ENCODE measurements around the gene NDST1. TPM values are rescaled to one million over a fixed set of nuclear protein-coding genes. Genes with fewer than 3 reads are reported as not detected.

The NDST1 gene
- total and polyA plus RNA-seq, 3 experiments from 2014 or later = 0.13 to 2.8 (median 1.9) TPM

DNA sequence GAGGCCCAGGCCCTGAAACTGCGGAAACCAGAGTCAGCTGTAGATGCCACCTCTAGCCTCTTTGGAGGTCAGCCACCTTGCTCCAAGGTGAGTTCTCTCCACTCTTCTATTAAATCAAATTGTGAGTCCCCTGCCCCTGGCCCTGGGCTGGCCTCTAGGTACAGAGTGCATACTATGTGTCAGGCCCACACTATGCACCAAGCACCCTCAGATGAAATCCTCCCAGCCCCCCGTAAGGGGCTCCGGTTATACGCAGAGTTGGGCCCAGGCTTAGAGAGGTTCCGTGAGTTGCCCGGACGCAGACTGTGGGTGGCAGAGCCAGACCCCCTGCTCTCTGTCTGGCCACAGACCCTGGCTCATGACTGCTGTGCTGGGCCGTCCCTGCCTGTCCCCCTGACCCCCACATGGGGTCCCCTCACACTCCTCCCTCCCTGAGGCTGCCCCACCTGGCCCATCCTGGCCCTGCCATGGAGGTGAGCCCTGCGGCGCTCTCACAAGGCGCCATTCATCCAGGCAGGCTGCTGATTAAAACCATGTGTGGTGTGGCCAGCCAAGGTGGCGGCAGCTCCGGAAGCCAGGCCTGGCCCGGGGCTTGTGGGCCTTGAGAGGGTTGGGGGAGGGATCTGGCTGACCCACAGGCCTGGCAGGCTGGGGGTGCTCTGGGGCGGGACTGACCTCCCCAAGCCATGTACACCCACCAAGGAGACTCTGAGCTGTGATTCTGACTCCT lies 67.1 kb downstream of the NDST1 start:
- Mint-ChIP-seq H3K36me3 (no peaks in the 10 kb centered on the region), H3K9me3 (no peaks in the 10 kb centered on the region), H3K4me1 (no peaks in the 10 kb centered on the region), H3K27ac (no peak overlapping the region), H3K27me3 (peaks cover 3% of the 10 kb centered on the region in 2 donors), H3K4me3 (no peak overlapping the region)
- Histone ChIP-seq H3K9me3 (ENCODE audit: low read length) (no peaks in the 10 kb centered on the region), H3K36me3 (ENCODE audit: insufficient read depth, low read length) (no peaks in the 10 kb centered on the region), H3K27ac (ENCODE audit: low read depth, low read length) (no peak overlapping the region), H3K27me3 (ENCODE audit: insufficient read depth, low read length, poor library complexity, severe bottlenecking) (no peaks in the 10 kb centered on the region), H3K4me1 (ENCODE audit: insufficient read depth, low read length) (no peaks in the 10 kb centered on the region), H3K4me3 (ENCODE audit: low read length) (no peak overlapping the region)
- DNase-seq = no peak
- ChIA-PET POLR2A (no interaction called here), CTCF (no interaction called here)

- Mint-ChIP-seq H3K4me3 (no peak overlapping the region), H3K27ac (no peak overlapping the region), H3K27me3 (peaks cover 5 to 10% of the 10 kb centered on the region in 2 donors), H3K9me3 (no peaks in the 10 kb centered on the region), H3K4me1 (no peaks in the 10 kb centered on the region), H3K36me3 (no peaks in the 10 kb centered on the region)
- no peaks in the 10 kb centered on the region for H3K4me1 ChIP-seq (ENCODE audit: insufficient read depth, low read length)
- DNase-seq = no peak
- H3K27ac ChIP-seq (ENCODE audit: low read depth, low read length) = no peak overlapping the region
- no peaks in the 10 kb centered on the region for H3K9me3 ChIP-seq (ENCODE audit: low read length)
- H3K27me3 ChIP-seq (ENCODE audit: insufficient read depth, low read length, poor library complexity, severe bottlenecking) = no peaks in the 10 kb centered on the region
- H3K4me3 ChIP-seq (ENCODE audit: low read length) = no peak overlapping the region
- no peaks in the 10 kb centered on the region for H3K36me3 ChIP-seq (ENCODE audit: insufficient read depth, low read length)
- POLR2A ChIA-PET = no interaction called here
- CTCF ChIA-PET = no interaction called here
Measured at GRCh38 chr5:150575745-150576448, 68.0 kb downstream of the NDST1 start.

DNA sequence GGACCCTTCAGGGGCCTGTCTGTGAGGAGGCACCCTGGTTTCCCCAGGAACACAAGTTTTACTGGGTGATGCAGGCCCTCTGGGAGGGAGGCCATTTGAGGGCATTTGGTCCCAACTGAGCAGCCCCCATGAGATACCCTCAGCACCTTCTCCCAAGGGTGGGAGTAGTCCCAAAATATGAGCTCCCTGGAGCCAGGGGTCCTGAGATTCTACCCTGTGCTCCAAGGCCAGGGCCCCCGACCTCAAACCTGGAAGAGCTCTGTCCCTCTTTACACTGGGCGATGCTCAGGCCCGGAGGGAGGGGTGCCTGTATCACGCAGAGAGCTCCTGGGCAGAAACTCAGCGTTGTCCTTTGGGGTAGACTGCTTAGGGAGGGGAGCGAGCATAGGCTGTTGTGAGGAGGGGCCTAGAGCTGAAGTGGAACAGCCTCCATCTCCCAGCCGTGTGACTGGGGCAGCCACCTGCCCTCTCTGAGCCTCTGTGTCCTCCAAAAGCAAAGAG lies 68.6 kb downstream of the NDST1 start:
- Mint-ChIP-seq H3K27me3 (peaks cover 7 to 12% of the 10 kb centered on the region in 2 donors), H3K36me3 (no peaks in the 10 kb centered on the region), H3K4me3 (no peak overlapping the region), H3K27ac (no peak overlapping the region), H3K9me3 (no peaks in the 10 kb centered on the region), H3K4me1 (no peaks in the 10 kb centered on the region)
- ChIA-PET CTCF (no interaction called here), POLR2A (no interaction called here)
- no peaks in the 10 kb centered on the region for H3K4me1 ChIP-seq (ENCODE audit: insufficient read depth, low read length)
- no peaks in the 10 kb centered on the region for H3K36me3 ChIP-seq (ENCODE audit: insufficient read depth, low read length)
- no peaks in the 10 kb centered on the region for H3K9me3 ChIP-seq (ENCODE audit: low read length)
- no peak overlapping the region for H3K27ac ChIP-seq (ENCODE audit: low read depth, low read length)
- no peak overlapping the region for H3K4me3 ChIP-seq (ENCODE audit: low read length)
- DNase-seq = no peak
- no peaks in the 10 kb centered on the region for H3K27me3 ChIP-seq (ENCODE audit: insufficient read depth, low read length, poor library complexity, severe bottlenecking)

DNA sequence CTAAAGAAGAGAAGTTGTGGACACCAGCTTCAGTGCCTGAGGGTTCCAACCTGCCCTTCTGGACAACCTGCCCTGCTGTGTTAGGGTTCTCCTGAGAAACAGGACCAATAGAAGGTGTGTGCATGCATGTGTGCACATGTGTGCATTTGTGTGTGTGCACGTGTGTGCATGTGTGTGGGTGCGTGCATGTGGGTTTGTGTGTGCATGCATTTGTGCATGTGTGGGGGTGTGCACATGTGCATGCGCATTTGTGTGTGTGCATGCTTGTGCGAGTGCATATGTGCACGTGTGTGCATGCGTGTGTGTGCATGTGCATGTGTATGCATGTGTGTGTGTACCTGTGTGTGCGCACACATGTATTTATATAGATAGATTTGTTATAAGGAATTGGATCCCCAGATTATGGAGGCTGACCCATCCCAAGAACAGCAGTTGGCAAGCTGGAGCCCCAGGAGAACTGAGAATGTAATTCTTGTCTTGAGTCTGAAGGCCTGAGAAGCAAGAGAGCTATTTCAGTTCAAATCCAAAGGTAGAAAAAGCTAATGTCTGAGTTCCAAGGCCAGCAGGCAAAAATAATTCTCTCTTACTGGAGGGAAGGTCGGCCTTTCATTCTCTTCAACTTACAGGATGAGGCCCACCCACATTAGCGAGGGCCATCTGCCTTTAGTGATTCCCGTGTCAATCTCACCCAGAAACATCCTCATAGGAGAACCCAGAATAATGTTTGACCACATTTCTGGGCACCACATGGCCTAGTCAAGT lies 69.6 kb downstream of the NDST1 start:
- H3K4me1 Mint-ChIP-seq = no peaks in the 10 kb centered on the region
- H3K9me3 Mint-ChIP-seq = no peaks in the 10 kb centered on the region
- H3K4me3 Mint-ChIP-seq = no peak overlapping the region
- no peak overlapping the region for H3K27ac ChIP-seq (ENCODE audit: low read depth, low read length)
- no peak overlapping the region for H3K27ac Mint-ChIP-seq
- ChIA-PET CTCF (no interaction called here), POLR2A (no interaction called here)
- H3K9me3 ChIP-seq (ENCODE audit: low read length) = no peaks in the 10 kb centered on the region
- DNase-seq = no peak
- no peaks in the 10 kb centered on the region for H3K36me3 Mint-ChIP-seq
- no peaks in the 10 kb centered on the region for H3K4me1 ChIP-seq (ENCODE audit: insufficient read depth, low read length)
- peaks cover 9 to 18% of the 10 kb centered on the region in 2 donors for H3K27me3 Mint-ChIP-seq
- no peak overlapping the region for H3K4me3 ChIP-seq (ENCODE audit: low read length)
- H3K36me3 ChIP-seq (ENCODE audit: insufficient read depth, low read length) = no peaks in the 10 kb centered on the region
- H3K27me3 ChIP-seq (ENCODE audit: insufficient read depth, low read length, poor library complexity, severe bottlenecking) = no peaks in the 10 kb centered on the region

DNA sequence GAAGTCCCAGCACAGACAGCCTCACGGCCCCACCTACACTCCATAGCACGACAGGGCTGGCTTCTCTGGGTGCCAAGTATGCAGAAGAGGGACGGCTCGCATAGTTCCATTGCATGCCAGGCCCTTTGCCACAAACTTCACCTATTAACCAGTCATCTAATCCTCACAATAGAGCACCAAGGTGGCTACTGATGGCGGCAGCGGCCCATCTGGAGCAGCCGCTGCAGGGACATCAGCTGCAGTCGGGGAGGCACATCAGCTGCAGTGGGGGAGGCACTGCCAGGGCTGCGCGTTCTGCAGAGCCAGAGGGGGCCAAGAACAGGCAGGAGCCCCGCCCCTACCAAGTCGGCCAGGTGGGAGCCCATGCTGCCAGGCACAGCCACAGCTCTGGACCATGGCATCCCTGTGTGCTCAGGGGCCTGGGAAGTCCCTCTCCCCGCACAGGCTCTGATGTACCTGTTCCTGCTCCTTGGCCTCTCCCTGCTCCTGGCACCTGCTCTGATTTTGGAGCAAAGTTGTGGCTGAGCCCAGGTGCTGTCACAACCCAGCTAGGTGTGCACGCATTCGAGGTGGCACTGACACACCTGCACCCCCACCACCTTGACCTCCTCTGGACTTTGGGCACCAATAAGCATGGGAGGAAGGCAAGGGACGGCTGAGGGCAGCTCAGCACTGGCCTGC lies 71.0 kb downstream of the NDST1 start:
- no peaks in the 10 kb centered on the region for H3K4me1 Mint-ChIP-seq
- no peak for DNase-seq
- no peak overlapping the region for H3K27ac Mint-ChIP-seq
- H3K4me1 ChIP-seq (ENCODE audit: insufficient read depth, low read length) = no peaks in the 10 kb centered on the region
- no peaks in the 10 kb centered on the region for H3K36me3 ChIP-seq (ENCODE audit: insufficient read depth, low read length)
- CTCF ChIA-PET = no interaction called here
- no peaks in the 10 kb centered on the region for H3K9me3 Mint-ChIP-seq
- no peaks in the 10 kb centered on the region for H3K36me3 Mint-ChIP-seq
- peaks cover 8 to 24% of the 10 kb centered on the region in 2 donors for H3K27me3 Mint-ChIP-seq
- H3K27me3 ChIP-seq (ENCODE audit: insufficient read depth, low read length, poor library complexity, severe bottlenecking) = no peaks in the 10 kb centered on the region
- H3K27ac ChIP-seq (ENCODE audit: low read depth, low read length) = no peak overlapping the region
- H3K9me3 ChIP-seq (ENCODE audit: low read length) = no peaks in the 10 kb centered on the region
- POLR2A ChIA-PET = no interaction called here
- H3K4me3 Mint-ChIP-seq = no peak overlapping the region
- no peak overlapping the region for H3K4me3 ChIP-seq (ENCODE audit: low read length)

- Mint-ChIP-seq H3K4me3 (no peak overlapping the region), H3K27ac (no peak overlapping the region), H3K4me1 (no peaks in the 10 kb centered on the region), H3K27me3 (peaks cover 8 to 24% of the 10 kb centered on the region in 2 donors), H3K9me3 (no peaks in the 10 kb centered on the region), H3K36me3 (no peaks in the 10 kb centered on the region)
- Histone ChIP-seq H3K4me3 (ENCODE audit: low read length) (no peak overlapping the region), H3K4me1 (ENCODE audit: insufficient read depth, low read length) (no peaks in the 10 kb centered on the region), H3K9me3 (ENCODE audit: low read length) (no peaks in the 10 kb centered on the region), H3K36me3 (ENCODE audit: insufficient read depth, low read length) (no peaks in the 10 kb centered on the region), H3K27me3 (ENCODE audit: insufficient read depth, low read length, poor library complexity, severe bottlenecking) (no peaks in the 10 kb centered on the region), H3K27ac (ENCODE audit: low read depth, low read length) (no peak overlapping the region)
- POLR2A ChIA-PET = no interaction called here
- CTCF ChIA-PET = no interaction called here
- DNase-seq = no peak
Measured at GRCh38 chr5:150579462-150580400, 71.8 kb downstream of the NDST1 start.

DNA sequence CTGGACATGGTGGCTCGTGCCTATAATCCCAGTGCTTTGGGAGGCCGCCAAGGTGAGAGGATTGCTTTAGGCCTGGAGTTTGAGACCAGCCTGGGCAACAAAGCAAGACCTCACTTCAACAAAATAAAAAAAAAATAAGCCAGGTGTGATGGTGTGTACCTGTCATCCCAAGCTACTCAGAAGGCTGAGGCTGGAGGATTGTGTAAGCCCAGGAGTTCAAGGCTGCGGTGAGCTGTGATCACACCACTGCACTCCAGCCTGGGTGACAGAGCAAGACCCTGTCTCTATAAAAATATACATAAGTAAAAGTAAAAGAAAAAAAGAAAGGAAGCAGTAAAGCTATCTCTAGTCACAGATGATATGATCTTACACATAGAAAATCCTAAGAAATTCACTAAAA lies 73.0 kb downstream of the NDST1 start:
- H3K36me3 ChIP-seq (ENCODE audit: insufficient read depth, low read length) = no peaks in the 10 kb centered on the region
- H3K4me3 Mint-ChIP-seq = no peak overlapping the region

More for the DNA sequence above, 73.0 kb downstream of the NDST1 start:
- ChIA-PET POLR2A (no interaction called here), CTCF (no interaction called here)
- H3K36me3 Mint-ChIP-seq = no peaks in the 10 kb centered on the region
- H3K27me3 ChIP-seq (ENCODE audit: insufficient read depth, low read length, poor library complexity, severe bottlenecking) = no peaks in the 10 kb centered on the region
- no peaks in the 10 kb centered on the region for H3K4me1 ChIP-seq (ENCODE audit: insufficient read depth, low read length)
- no peaks in the 10 kb centered on the region for H3K4me1 Mint-ChIP-seq
- no peak overlapping the region for H3K27ac Mint-ChIP-seq
- no peak overlapping the region for H3K27ac ChIP-seq (ENCODE audit: low read depth, low read length)
- no peaks in the 10 kb centered on the region for H3K9me3 ChIP-seq (ENCODE audit: low read length)
- H3K27me3 Mint-ChIP-seq = peaks cover 8 to 24% of the 10 kb centered on the region in 2 donors
- no peaks in the 10 kb centered on the region for H3K9me3 Mint-ChIP-seq
- no peak for DNase-seq
- H3K4me3 ChIP-seq (ENCODE audit: low read length) = no peak overlapping the region

Measured in CD8-positive, alpha-beta memory T cell (primary cell).